HG03575 (cell line): ENCODE data around the gene PTPRN2.

Source experiments
- ATAC-seq: cut with Tn5 transposase; IDR thresholded peaks from one replicate; pipeline ENCODE4 v1.9.1; 2021; ENCODE audit not compliant: unreplicated experiment, insufficient number of reproducible peaks, low FRiP score; ENCODE audit errors: extremely low read depth

PTPRN2 gene

DNA sequence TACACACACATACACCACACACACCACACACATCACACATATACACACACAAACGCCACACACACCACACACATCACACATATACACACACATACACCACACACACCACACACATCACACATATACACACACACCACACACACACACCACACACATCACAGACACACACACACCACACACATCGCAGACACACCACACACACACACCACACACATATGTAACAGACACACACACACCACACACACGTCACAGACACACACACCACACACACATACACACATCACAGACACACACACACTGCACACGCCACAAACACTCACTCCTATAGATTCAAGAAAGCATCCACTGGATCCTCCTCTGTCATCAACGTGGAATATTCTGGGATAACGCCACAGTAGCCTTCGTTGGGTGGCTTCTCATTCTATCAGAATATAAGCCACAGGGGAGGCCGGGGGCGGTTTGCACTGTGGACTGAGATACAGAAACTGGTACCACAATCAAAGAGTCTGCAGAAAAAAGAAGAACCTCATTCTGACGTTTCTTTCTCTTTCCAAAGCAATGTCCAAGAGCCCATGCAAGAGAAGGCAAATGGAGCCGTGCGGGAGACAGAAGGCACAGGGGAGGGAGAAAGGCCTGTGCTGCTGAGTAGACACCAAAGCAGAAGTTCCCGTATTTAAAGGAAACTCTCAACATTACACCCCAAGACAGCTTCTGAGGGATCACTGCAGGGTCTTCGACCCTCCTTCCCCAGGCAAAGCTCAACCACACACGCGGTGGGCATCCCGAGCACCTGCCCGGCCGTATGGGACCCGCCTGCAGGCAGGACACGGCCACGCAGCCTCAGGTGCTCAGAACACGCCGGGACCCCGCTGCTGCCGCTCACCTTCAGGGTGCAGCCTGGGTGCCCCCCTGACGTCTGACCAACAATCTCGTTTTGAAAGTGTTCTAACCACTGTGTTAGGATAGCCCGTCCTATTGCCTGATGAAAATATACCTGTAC, 929.6 kb downstream of the PTPRN2 start:
- ATAC-seq = no peak

DNA sequence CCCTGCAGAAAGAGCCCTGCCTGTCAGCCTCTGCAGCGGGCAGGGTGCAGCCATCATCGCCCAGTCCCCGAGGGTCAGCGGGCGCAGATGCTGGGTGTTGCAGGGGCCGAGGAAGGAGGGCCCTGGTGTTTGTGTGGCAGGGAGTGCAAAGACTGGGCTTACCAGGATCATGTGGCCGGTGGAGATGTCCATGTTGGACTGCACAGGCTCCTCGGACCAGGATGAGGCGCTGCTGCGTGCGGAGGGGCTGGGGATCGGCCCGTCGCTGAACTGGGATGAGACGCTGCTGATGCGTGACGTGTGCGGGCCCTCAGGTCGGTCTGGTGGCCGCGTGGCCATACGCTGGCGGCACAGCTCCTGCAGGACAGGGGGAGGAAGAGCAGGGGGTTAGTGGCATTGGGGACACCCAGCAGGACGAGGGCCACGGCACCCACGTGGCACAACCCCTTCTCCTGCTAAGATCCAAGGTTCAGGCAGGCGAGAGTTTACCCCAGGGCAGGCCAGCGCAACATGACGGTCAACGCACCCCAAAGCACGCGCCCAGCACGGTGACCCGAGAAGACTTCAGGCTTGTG, 931.3 kb downstream of the PTPRN2 start:
- ATAC-seq = no peak

DNA sequence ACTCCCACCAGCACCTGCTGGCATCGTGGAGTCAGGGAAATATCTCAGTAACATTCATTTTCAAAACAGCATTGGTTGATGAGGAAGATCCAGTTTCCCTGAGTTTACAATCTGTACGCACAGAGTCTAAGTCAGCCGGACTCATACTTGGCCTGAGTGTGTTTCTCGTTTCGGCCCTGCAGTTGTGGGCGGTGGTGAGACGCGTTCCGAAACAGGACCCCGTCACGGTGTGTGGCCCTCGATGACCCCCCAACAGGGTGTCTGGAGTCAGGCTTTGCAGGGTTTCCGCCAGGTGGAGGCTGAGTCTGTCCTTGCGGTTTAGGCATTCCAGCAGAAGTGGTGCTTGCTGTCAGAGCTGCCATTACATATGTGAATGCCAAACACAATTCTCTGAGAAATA, 933.3 kb downstream of the PTPRN2 start:
- no peak for ATAC-seq

DNA sequence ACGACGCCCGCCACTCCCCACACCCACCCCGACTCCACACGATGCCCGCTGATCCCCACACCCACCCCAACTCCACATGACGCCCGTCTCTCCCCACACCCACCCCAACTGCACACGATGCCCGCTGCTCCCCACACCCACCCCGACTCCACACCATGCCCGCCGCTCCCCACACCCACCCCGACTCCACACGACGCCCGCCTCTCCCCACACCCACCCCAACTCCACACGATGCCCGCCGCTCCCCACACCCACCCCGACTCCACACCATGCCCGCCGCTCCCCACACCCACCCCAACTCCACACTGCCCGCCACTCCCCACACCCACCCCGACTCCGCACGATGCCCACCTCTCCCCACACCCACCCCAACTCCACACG, 933.8 kb downstream of the PTPRN2 start:
- no peak for ATAC-seq

DNA sequence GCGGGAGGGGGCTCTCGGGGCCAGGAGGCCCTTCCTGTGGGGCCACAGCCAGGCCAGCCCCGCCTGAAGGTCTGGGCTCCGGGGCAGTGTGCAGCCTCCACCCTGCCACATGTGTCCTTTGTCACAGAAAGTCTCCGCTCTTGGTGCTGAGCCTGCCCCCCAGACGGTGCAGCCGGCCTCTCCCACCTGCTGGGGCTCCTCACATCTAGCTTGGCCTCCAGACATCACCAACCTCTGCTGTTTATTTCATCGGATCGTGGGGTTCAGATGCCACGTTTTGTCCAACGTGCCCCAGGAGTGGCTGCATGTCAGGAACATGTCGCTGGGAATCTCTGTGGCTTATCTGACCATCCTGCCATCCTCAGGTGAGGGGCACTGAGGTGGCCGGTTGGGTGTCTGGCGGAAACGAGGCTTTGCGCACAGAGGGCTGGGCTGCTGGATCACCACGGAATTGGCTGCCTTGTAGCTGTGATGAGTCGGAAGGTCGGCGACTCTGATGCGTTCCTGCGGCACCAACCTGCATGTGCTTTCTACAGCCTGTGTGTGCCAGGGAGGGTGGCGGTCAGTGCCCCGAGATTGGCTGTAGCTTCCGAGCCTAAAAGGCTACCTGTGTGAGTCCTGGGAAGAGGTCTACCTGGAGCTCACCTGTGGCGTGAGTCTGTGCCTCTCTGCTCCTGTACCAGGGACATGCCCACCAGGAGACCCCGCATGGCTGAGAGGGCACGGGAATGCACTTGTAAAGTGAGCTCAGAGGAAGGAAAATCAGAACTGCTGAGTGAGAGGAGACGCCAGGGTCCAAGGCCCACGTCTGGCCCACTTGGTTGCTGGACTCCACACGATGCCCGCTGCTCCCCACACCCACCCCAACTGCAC, 934.4 kb downstream of the PTPRN2 start:
- no peak for ATAC-seq

DNA sequence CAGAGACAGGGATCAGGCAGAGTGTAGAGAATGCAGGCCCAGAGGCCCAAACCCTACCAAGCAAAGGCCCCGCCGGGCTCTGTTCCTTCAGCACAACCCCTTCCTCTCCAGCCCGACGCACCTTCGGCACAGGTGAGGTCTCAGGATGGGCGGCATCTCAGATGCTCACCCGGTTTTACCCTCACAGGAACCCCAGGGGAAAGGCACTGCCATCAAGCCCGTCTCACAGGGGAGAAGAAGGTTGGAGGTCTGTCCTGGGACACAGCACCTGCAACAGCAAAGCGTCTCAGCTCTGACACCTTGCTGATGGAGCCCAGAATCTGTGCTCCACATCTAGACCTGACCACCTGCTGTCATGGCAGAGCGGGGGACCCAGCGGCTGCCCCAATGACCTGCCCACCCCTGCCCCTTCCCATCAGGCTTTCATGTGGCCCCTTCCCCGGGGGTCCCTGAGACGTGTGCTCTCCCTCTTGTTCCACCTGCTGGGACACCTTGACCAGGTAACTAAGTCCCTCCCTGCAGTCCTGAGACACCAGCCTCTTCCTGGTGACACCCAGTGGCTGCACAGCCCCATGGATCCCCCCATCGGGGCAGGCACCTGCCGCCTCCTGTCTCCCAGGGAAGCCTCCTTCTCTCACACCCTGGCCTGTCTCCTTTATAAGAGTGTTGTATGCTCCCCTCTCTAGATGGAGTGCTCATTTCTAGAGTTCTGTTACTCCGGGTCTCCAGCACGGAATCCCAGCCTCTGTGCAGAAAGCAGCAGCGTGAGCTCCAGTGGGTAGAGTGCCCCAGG, 935.3 kb downstream of the PTPRN2 start:
- ATAC-seq = no peak

DNA sequence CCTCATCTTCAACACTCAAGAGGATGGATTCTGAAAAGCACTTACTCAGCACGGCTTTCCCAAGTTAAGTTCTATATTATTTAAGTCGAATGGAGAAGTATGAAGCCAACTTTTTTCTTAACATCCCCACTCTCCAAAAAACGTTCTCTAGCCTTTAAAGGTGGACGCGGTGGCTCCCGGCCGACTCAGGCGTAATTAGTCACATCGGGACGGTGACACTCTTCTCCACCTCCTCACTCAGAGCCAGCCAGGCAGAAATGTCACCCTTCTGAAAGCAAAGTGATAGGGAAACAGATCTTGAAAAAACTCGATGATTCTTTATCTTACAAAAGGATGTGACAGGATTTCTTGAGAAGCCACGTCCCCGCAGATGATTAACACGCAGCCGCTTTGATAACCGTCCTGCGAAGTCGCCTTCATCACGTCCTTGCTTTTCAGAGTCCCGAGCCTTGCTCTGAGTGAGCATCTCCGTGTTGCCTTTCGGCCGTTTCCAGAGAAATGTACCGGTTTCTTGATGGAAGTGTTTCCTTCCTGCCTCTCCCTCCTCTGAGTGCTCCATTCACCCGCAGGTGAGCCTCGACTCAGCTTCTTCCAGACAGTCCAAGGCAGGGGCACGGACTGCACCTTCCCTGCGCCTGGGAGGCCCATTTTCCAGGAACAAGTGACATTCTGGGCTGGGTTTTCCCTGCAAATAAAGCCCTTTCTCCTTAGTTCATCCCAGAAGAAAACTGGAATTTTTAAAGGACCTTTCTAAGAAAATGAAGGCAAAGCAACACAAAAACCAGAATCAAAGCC, 936.1 kb downstream of the PTPRN2 start:
- ATAC-seq = no peak

DNA sequence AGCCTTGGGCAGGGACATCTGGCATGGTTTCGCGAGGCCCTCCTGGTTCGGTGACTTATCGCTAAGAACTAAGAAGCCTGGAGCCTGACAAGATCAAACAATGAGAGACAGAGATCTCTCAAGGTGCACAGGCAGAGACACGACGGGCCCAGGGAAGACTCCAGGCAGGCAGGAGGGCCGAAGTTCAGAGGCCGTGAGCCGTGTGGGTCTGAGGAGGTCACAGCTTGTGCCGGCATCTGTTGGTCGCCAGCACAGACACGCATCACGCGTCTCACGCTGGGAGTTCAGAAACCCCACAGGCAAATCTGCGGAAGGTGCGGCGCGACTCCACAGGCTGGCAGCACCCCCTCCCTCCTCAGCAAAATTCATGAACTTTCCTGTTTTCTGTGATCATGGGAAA, 936.8 kb downstream of the PTPRN2 start:
- no peak for ATAC-seq

DNA sequence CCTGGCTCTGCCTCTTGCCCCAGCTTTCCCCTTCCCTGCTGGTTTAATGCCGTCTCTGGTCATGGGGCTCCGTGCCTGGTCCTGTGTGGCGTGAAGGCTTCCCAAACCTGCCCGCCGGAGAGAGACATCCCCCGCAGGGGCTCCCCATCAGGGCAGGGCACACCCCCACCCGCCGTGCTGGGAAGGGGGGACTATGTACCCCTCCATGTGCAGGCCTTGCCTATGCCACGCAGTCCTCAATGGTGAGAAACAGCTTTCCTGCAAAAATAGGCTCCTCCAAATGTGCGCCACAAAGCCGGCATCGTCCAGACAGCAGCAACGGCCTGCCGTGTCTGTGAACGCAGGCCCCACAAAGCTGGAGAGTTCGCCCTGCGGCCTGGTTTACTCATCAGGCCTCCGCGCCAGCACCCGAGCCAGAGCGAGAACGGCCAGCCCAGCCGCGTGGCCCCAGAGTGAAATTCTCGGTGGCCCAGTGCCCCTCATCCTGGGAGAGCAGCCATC, 937.4 kb downstream of the PTPRN2 start:
- ATAC-seq = no peak

DNA sequence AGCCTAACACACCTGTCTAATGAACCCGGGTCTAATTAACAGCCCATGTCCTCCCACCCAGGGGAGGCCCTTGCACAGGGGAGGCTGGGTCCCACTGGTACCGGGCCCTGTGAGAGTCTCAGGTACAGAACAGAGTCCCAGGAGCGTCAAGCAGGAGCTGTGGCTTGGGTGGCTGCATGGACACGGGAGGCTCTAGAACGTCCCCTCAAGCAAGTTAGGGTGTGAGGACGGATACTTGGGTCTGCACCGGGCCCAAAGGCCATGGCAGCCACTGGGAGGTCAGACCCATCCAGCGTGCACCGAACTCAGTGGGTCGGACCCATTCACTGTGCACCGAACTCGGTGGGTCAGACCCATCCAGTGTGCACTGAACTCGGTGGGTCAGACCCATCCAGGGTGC, 941.1 kb downstream of the PTPRN2 start:
- no peak for ATAC-seq

DNA sequence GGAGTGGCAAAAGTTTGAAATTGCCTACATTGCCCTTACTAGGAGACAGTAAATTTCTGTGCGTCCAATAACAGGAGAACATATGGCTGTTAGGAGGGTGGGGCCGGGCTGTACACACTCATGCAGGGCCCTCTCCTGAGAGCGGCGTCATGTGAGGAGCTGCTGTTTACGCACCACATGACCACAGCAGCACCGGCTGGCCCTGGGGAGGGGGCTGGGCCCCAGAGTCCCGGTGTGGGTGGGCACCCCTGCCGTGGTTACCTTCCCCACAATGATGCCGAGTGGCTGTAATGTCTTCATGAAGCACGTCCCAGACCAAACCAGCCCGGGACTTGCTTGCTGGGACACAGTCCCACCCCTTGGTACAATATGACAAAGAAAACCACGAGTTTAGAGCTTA, 942.1 kb downstream of the PTPRN2 start:
- no peak for ATAC-seq

DNA sequence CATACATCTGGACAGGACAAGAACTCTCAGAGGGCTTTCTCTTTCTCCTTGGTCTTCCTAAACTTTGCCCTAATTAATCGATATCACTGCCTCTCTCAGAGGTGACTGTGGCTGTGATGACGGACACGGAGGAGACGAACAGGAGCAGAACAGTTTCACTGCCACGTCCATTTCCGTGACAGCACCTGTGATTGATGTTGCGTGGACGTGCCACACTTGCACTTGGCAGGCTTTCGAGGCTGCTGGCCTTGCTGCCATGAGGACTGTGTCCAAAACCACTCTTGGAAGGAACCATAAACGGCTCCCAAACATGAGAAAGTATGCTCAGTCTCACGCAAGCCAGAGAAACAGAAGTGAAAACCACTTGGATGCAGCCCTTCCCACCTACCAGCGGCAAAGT, 942.7 kb downstream of the PTPRN2 start:
- no peak for ATAC-seq

DNA sequence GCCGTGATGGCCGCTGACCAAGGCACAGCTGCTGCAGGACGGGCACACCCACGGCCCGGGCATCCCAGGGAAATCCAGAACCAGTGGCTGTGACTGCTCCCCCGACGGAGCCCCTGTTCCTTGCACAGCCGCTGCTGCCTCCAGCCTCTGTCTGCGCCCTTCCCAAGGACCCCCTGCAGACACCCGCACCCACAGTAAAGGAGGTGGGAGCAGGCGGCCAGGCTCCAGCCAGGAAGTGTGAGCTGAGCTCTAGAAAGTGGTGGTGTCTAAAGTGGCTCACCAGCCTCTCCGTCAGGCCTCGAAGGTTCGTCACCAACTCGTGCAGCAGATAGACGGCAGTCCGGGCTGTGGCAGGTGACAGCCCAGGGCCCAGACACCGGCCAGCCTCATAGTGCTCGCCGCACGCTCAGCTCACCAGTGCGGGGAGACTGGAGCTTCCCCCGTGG, 944.1 kb downstream of the PTPRN2 start:
- no peak for ATAC-seq

DNA sequence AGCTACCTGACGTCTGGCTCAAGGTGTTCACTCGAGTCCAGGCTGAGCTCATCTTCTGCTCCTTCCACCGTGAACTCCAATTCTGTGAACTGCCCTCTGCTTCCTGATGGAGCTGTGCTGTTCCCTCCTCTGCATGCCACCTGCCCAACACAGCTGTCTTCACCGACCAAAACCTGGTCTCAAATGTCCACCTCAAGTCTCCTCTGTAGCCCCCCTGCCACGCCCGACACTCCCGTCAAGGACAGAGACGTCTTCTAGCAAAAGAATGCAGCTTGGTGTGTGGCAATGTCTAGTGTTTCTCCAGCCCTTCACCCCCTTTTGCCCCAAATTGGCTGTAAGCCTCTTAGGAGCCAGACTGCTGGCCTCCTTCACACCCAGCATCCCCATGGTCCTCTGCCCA, 945.8 kb downstream of the PTPRN2 start:
- ATAC-seq = no peak

DNA sequence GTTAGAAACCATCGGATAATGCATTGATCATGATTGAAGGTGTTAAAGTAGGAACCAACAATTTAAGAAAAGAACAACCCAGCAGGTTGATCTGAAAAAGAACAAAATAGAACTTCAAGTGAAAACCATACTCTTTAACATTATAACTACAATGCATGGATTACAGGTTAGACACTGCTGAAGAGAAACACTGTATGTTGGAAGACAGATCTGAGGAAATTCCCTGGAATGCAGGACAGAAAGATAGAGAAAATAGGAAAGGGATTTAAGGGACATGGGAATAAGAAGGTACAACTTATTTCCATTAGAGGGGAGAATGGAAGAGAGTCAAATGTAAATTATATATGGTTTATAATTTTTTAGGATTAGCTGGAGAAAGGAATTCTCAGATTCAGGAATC, 947.5 kb downstream of the PTPRN2 start:
- no peak for ATAC-seq

DNA sequence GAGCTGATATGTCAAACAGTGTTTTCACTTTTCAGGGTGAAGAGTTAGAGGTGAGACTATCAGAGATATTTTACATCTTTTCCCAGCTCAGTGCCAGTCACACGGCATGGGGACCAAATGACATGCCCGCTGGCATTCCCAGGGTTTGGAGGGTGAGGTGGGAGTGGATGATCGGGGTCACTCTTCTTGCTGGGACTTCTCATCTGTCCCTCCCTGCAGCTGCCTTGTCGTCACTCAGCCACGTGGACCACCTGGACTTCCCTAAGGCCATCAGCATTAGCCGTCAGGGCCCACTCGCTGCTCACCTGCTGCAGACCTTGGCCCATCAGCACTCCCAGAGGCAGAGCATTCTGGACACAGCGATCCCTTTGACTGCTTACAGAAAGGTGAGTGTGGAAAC, 949.1 kb downstream of the PTPRN2 start:
- no peak for ATAC-seq

DNA sequence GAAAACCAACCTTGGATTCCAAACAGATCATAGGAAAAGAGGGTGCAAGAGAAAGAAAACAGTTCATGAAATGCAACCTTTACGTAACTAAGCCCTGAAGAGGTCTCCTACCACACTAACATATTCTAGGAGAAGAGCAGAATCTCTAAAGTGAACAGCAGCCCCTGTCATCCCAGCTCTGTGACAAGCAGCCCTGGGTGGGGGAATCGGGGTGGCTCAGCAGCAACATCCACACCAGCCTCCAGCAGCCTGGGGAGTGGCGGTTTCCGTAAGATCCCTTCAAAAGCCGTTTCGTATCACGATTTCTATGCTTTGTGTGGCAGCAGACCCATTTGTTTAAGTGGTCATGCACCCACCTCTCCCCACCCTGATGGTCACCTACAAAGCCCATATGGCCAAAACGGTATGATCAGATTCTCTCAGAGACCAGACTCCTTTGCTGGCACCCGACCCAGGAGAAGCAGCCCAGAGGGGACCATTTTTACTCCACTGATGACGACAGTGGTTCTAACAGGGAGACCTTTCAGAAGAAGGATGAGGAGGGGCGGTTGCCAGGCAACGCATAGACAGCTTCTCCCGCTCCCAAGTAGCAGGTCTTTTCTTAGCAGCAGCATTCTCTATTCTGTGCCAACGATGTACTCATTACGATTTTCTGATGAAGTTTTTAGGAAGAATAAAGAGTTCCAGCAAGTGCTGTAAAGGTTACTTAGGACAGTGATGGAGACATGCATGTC, 950.2 kb downstream of the PTPRN2 start:
- no peak for ATAC-seq
